Karpas-422 (cell line): ENCODE results near the gene KCNQ1. TPM values are rescaled to one million over a fixed set of nuclear protein-coding genes. Genes with fewer than 3 reads are reported as not detected.

Experiments used
- DNase-seq: peaks from one replicate; pipeline ENCODE4 v3.0.0-alpha.2; 2015
- H2AFZ ChIP-seq: fragments of 200-600 bp; sonication (generic); 2 replicates; pipeline ENCODE4 v1.6.1; 2014; ENCODE audit warnings: antibody characterized with exemption, low read length, mixed read lengths
- H3K27ac ChIP-seq: fragments of 200-600 bp; sonication (generic); 2 replicates; pipeline ENCODE4 v1.5.1; 2014; ENCODE audit warnings: mild to moderate bottlenecking, low read length, moderate library complexity
- H3K27me3 ChIP-seq: fragments of 200-600 bp; sonication (generic); 2 replicates; pipeline ENCODE4 v1.6.1; 2014; ENCODE audit warnings: low read length, mixed read lengths
- H3K36me3 ChIP-seq: fragments of 200-600 bp; sonication (generic); 2 replicates; pipeline ENCODE4 v1.6.1; 2014; ENCODE audit warnings: low read length, mixed read lengths; ENCODE audit not compliant: insufficient read depth
- H3K4me1 ChIP-seq: fragments of 200-600 bp; sonication (generic); 2 replicates; pipeline ENCODE4 v1.6.1; 2014; ENCODE audit warnings: mild to moderate bottlenecking, low read length, mixed read lengths
- H3K4me2 ChIP-seq: fragments of 200-600 bp; sonication (generic); 2 replicates; pipeline ENCODE4 v1.6.1; 2014; ENCODE audit warnings: low read length, low read depth, mild to moderate bottlenecking; ENCODE audit not compliant: poor library complexity, severe bottlenecking
- H3K4me3 ChIP-seq: fragments of 200-600 bp; sonication (generic); 2 replicates; pipeline ENCODE4 v1.5.1; 2014; ENCODE audit warnings: mild to moderate bottlenecking, antibody characterized with exemption, low read length, mixed read lengths
- H3K79me2 ChIP-seq: fragments of 200-600 bp; sonication (generic); 2 replicates; pipeline ENCODE4 v1.6.1; 2014; ENCODE audit warnings: mild to moderate bottlenecking, low read length, mixed read lengths
- H3K9ac ChIP-seq: fragments of 200-600 bp; sonication (generic); 2 replicates; pipeline ENCODE4 v1.6.0; 2014; ENCODE audit warnings: low read length
- H3K9me2 ChIP-seq: fragments of 200-600 bp; sonication (generic), shearing (Covaris generic); replicated peaks from 2 replicates; pipeline ENCODE4 v1.6.0; 2014; ENCODE audit warnings: mild to moderate bottlenecking, low read length, moderate library complexity; ENCODE audit not compliant: insufficient read depth
- H3K9me3 ChIP-seq: fragments of 300-700, 200-600 bp; sonication (generic); 2 replicates; pipeline ENCODE4 v1.6.1; 2014; ENCODE audit warnings: low read length, mixed read lengths
- H4K20me1 ChIP-seq: fragments of 200-600 bp; sonication (generic); 2 replicates; pipeline ENCODE4 v1.6.1; 2014; ENCODE audit warnings: mild to moderate bottlenecking, antibody characterized with exemption, low read length, low read depth; ENCODE audit not compliant: insufficient read depth
- total RNA-seq: library from RNA; depleted of rRNA; stranded (reverse); fragments of >200 nt; shearing (Covaris generic); gene quantifications from 2 replicates; pipeline ENCODE4 v1.2.3, GENCODE V29; 2014; ENCODE audit warnings: low replicate concordance

The KCNQ1 gene
- total RNA-seq, 1 experiment from 2014 or later: not detected

- H3K9ac ChIP-seq: no peak overlapping the region
- H3K4me1 ChIP-seq: no peaks in the 10 kb centered on the region
- H3K27ac ChIP-seq: no peak overlapping the region
- H3K4me2 ChIP-seq: no peak overlapping the region
- no peaks in the 10 kb centered on the region for H3K79me2 ChIP-seq
- DNase-seq: no peak
- no peaks in the 10 kb centered on the region for H4K20me1 ChIP-seq
- H3K9me2 ChIP-seq: no peaks in the 10 kb centered on the region
- H3K27me3 ChIP-seq: no peaks in the 10 kb centered on the region; the same call in 1 of the 2 replicates
- no peak overlapping the region for H2AFZ ChIP-seq
- H3K9me3 ChIP-seq: peaks cover 10% of the 10 kb centered on the region
- no peak overlapping the region for H3K4me3 ChIP-seq
- H3K36me3 ChIP-seq: no peaks in the 10 kb centered on the region
Measured at GRCh38 chr11:2820976-2821375, 376.2 kb downstream of the KCNQ1 start.

- no peak overlapping the region for H3K27ac ChIP-seq
- no peaks in the 10 kb centered on the region; the same call in 1 of the 2 replicates for H3K27me3 ChIP-seq
- H3K9me3 ChIP-seq: peaks cover 10% of the 10 kb centered on the region
- no peaks in the 10 kb centered on the region for H3K36me3 ChIP-seq
- H3K79me2 ChIP-seq: no peaks in the 10 kb centered on the region
- H3K4me1 ChIP-seq: no peaks in the 10 kb centered on the region
- DNase-seq: no peak
- H3K9ac ChIP-seq: no peak overlapping the region
- H4K20me1 ChIP-seq: no peaks in the 10 kb centered on the region
- H3K4me2 ChIP-seq: no peak overlapping the region
- no peak overlapping the region for H3K4me3 ChIP-seq
- no peak overlapping the region for H2AFZ ChIP-seq
- H3K9me2 ChIP-seq: no peaks in the 10 kb centered on the region
Measured at GRCh38 chr11:2821891-2822290, 377.1 kb downstream of the KCNQ1 start.

- H3K36me3 ChIP-seq: no peaks in the 10 kb centered on the region
- H4K20me1 ChIP-seq: no peaks in the 10 kb centered on the region
- H3K27me3 ChIP-seq: no peaks in the 10 kb centered on the region; the same call in 1 of the 2 replicates
- H3K79me2 ChIP-seq: no peaks in the 10 kb centered on the region
- no peak overlapping the region for H3K4me3 ChIP-seq
- no peak overlapping the region for H3K27ac ChIP-seq
- H2AFZ ChIP-seq: no peak overlapping the region
- H3K9ac ChIP-seq: no peak overlapping the region
- no peaks in the 10 kb centered on the region for H3K4me1 ChIP-seq
- H3K4me2 ChIP-seq: no peak overlapping the region
- peaks cover 10% of the 10 kb centered on the region for H3K9me3 ChIP-seq
- no peak for DNase-seq
- no peaks in the 10 kb centered on the region for H3K9me2 ChIP-seq
Measured at GRCh38 chr11:2824851-2825250, 380.0 kb downstream of the KCNQ1 start.

GRCh38 chr11:2825261-2825888, 380.6 kb downstream of the KCNQ1 start:
- H4K20me1 ChIP-seq: no peaks in the 10 kb centered on the region
- no peaks in the 10 kb centered on the region for H3K9me2 ChIP-seq
- H3K36me3 ChIP-seq: no peaks in the 10 kb centered on the region
- H3K4me2 ChIP-seq: no peak overlapping the region
- no peaks in the 10 kb centered on the region for H3K79me2 ChIP-seq
- no peak overlapping the region for H3K4me3 ChIP-seq
- peaks cover 10% of the 10 kb centered on the region for H3K9me3 ChIP-seq
- no peaks in the 10 kb centered on the region; the same call in 1 of the 2 replicates for H3K27me3 ChIP-seq
- no peak overlapping the region for H2AFZ ChIP-seq
- no peaks in the 10 kb centered on the region for H3K4me1 ChIP-seq
- no peak for DNase-seq
- H3K9ac ChIP-seq: no peak overlapping the region
- no peak overlapping the region for H3K27ac ChIP-seq

GRCh38 chr11:2825889-2826678, 381.3 kb downstream of the KCNQ1 start:
- no peak overlapping the region for H3K4me2 ChIP-seq
- H3K4me3 ChIP-seq: no peak overlapping the region
- no peak overlapping the region for H3K27ac ChIP-seq
- no peaks in the 10 kb centered on the region for H4K20me1 ChIP-seq
- H3K9me2 ChIP-seq: no peaks in the 10 kb centered on the region
- H3K36me3 ChIP-seq: no peaks in the 10 kb centered on the region
- H3K79me2 ChIP-seq: no peaks in the 10 kb centered on the region
- no peak for DNase-seq
- H2AFZ ChIP-seq: no peak overlapping the region
- H3K9me3 ChIP-seq: peaks cover 10% of the 10 kb centered on the region
- no peaks in the 10 kb centered on the region; the same call in 1 of the 2 replicates for H3K27me3 ChIP-seq
- no peaks in the 10 kb centered on the region for H3K4me1 ChIP-seq
- H3K9ac ChIP-seq: no peak overlapping the region

- peaks cover 10% of the 10 kb centered on the region for H3K9me3 ChIP-seq
- H3K79me2 ChIP-seq: no peaks in the 10 kb centered on the region
- no peak overlapping the region for H3K9ac ChIP-seq
- H3K27ac ChIP-seq: no peak overlapping the region
- no peaks in the 10 kb centered on the region for H3K4me1 ChIP-seq
- no peak overlapping the region for H3K4me3 ChIP-seq
- H3K9me2 ChIP-seq: no peaks in the 10 kb centered on the region
- DNase-seq: no peak
- H2AFZ ChIP-seq: no peak overlapping the region
- no peaks in the 10 kb centered on the region; the same call in 1 of the 2 replicates for H3K27me3 ChIP-seq
- no peak overlapping the region for H3K4me2 ChIP-seq
- H3K36me3 ChIP-seq: no peaks in the 10 kb centered on the region
- no peaks in the 10 kb centered on the region for H4K20me1 ChIP-seq
Measured at GRCh38 chr11:2826679-2827056, 381.9 kb downstream of the KCNQ1 start.

- Histone ChIP-seq H3K27me3 (no peaks in the 10 kb centered on the region; the same call in 1 of the 2 replicates), H3K27ac (no peak overlapping the region), H3K79me2 (no peaks in the 10 kb centered on the region), H2AFZ (no peak overlapping the region), H3K36me3 (no peaks in the 10 kb centered on the region), H3K4me3 (no peak overlapping the region), H3K9ac (no peak overlapping the region), H3K4me1 (no peaks in the 10 kb centered on the region), H4K20me1 (no peaks in the 10 kb centered on the region), H3K9me2 (no peaks in the 10 kb centered on the region), H3K4me2 (no peak overlapping the region), H3K9me3 (peaks cover 8% of the 10 kb centered on the region)
- DNase-seq: no peak
Measured at GRCh38 chr11:2827256-2827655, 382.4 kb downstream of the KCNQ1 start.

GRCh38 chr11:2827792-2828191, 383.0 kb downstream of the KCNQ1 start:
- no peak overlapping the region for H2AFZ ChIP-seq
- H3K9me2 ChIP-seq: no peaks in the 10 kb centered on the region
- H3K27ac ChIP-seq: no peak overlapping the region
- no peaks in the 10 kb centered on the region for H4K20me1 ChIP-seq
- no peak overlapping the region for H3K4me2 ChIP-seq
- H3K36me3 ChIP-seq: no peaks in the 10 kb centered on the region
- DNase-seq: no peak
- no peak overlapping the region for H3K9ac ChIP-seq
- H3K4me1 ChIP-seq: no peaks in the 10 kb centered on the region
- H3K9me3 ChIP-seq: peaks cover 2% of the 10 kb centered on the region; the same call in 1 of the 2 replicates
- H3K4me3 ChIP-seq: no peak overlapping the region
- no peaks in the 10 kb centered on the region; the same call in 1 of the 2 replicates for H3K27me3 ChIP-seq
- H3K79me2 ChIP-seq: no peaks in the 10 kb centered on the region
